Trophoblast cell (in vitro differentiated cells and primary cell): ENCODE results near the gene LURAP1L.

ENCODE experiments used
- DNase-seq, 2 donors: peaks; one replicate each; pipeline ENCODE4 v3.0.0-alpha.2; 2016
- H2AFZ ChIP-seq: 2 replicates; pipeline ENCODE4 v1.6.1; 2013; ENCODE audit warnings: low read length, moderate library complexity, mild to moderate bottlenecking; ENCODE audit not compliant: insufficient read depth, poor library complexity
- H2AK5ac ChIP-seq: 2 replicates; pipeline ENCODE4 v1.6.1; 2013; ENCODE audit warnings: mild to moderate bottlenecking, low read length
- H2BK120ac ChIP-seq: 2 replicates; pipeline ENCODE4 v1.6.1; 2013; ENCODE audit warnings: low read length, mild to moderate bottlenecking, moderate library complexity; ENCODE audit not compliant: insufficient read depth, poor library complexity
- H2BK12ac ChIP-seq: 2 replicates; pipeline ENCODE4 v1.6.1; 2013; ENCODE audit warnings: mild to moderate bottlenecking, low read length, moderate library complexity
- H2BK5ac ChIP-seq: 2 replicates; pipeline ENCODE4 v1.6.1; 2013; ENCODE audit warnings: low read length, low read depth, moderate library complexity, mild to moderate bottlenecking; ENCODE audit not compliant: poor library complexity
- H3K14ac ChIP-seq: 2 replicates; pipeline ENCODE4 v1.6.1; 2013; ENCODE audit warnings: mild to moderate bottlenecking, low read length
- H3K18ac ChIP-seq: 2 replicates; pipeline ENCODE4 v1.6.1; 2013; ENCODE audit warnings: mild to moderate bottlenecking, low read length
- H3K23ac ChIP-seq: 2 replicates; pipeline ENCODE4 v1.6.1; 2013; ENCODE audit warnings: low read length
- H3K27ac ChIP-seq: 2 replicates; pipeline ENCODE4 v1.5.1; 2013; ENCODE audit warnings: low read depth, mild to moderate bottlenecking, inconsistent platforms, low read length, moderate library complexity
- H3K27me3 ChIP-seq: 2 replicates; pipeline ENCODE4 v1.6.1; 2013; ENCODE audit warnings: inconsistent platforms, mild to moderate bottlenecking, low read length, moderate library complexity; ENCODE audit not compliant: insufficient read depth
- H3K36me3 ChIP-seq, 2 experiments: 1 replicate in 1 of 2; 2 replicates in 1 of 2; pipeline ENCODE4 v1.6.1; 2013; ENCODE audit warnings: low read length in 2 of 2, mild to moderate bottlenecking in 2 of 2, moderate library complexity in 1 of 2; ENCODE audit not compliant: insufficient read depth in 2 of 2, control insufficient read depth in 1 of 2
- H3K4ac ChIP-seq: 2 replicates; pipeline ENCODE4 v1.6.1; 2013; ENCODE audit warnings: low read depth, mild to moderate bottlenecking, low read length, moderate library complexity
- H3K4me1 ChIP-seq, 2 experiments: 1 replicate in 1 of 2; 2 replicates in 1 of 2; pipeline ENCODE4 v1.6.1; 2013; ENCODE audit warnings: low read length in 2 of 2, mild to moderate bottlenecking in 2 of 2, moderate library complexity in 1 of 2; ENCODE audit not compliant: insufficient read depth in 2 of 2, control insufficient read depth in 1 of 2
- H3K4me2 ChIP-seq: 2 replicates; pipeline ENCODE4 v1.6.1; 2013; ENCODE audit warnings: inconsistent platforms, mild to moderate bottlenecking, low read length, moderate library complexity
- H3K4me3 ChIP-seq: 2 replicates; pipeline ENCODE4 v1.5.1; 2013; ENCODE audit warnings: mild to moderate bottlenecking, low read depth, low read length, inconsistent platforms
- H3K79me1 ChIP-seq: one replicate; pipeline ENCODE4 v1.6.1; 2013; ENCODE audit warnings: low read length
- H3K79me2 ChIP-seq: 2 replicates; pipeline ENCODE4 v1.6.1; 2013; ENCODE audit warnings: low read length, mild to moderate bottlenecking; ENCODE audit not compliant: control insufficient read depth, insufficient read depth, poor library complexity
- H3K9ac ChIP-seq: 2 replicates; pipeline ENCODE4 v1.6.1; 2013; ENCODE audit warnings: mild to moderate bottlenecking, low read length
- H3K9me3 ChIP-seq: 2 replicates; pipeline ENCODE4 v1.6.1; 2013; ENCODE audit warnings: low read depth, mild to moderate bottlenecking, control low read depth, inconsistent platforms, low read length; ENCODE audit not compliant: insufficient read depth
- H4K12ac ChIP-seq: 2 replicates; pipeline ENCODE4 v1.6.1; 2013; ENCODE audit warnings: low read depth, mild to moderate bottlenecking, low read length, moderate library complexity
- H4K8ac ChIP-seq: 2 replicates; pipeline ENCODE4 v1.6.1; 2013; ENCODE audit warnings: low read depth, mild to moderate bottlenecking, low read length, moderate library complexity
- H4K91ac ChIP-seq: one replicate; pipeline ENCODE4 v1.6.1; 2013; ENCODE audit warnings: low read depth, mild to moderate bottlenecking, low read length, moderate library complexity
- WGBS: extraction: QIAGEN DNeasy Blood & Tissue Kit; methylation state at CpG from one replicate; pipeline ENCODE4 v1.1.7; 2013; ENCODE audit warnings: missing lambda C conversion rate; ENCODE audit not compliant: insufficient read length, insufficient coverage; ENCODE audit errors: extremely low coverage; 5-methylcytosine and 5-hydroxymethylcytosine counted together

LURAP1L gene

DNA sequence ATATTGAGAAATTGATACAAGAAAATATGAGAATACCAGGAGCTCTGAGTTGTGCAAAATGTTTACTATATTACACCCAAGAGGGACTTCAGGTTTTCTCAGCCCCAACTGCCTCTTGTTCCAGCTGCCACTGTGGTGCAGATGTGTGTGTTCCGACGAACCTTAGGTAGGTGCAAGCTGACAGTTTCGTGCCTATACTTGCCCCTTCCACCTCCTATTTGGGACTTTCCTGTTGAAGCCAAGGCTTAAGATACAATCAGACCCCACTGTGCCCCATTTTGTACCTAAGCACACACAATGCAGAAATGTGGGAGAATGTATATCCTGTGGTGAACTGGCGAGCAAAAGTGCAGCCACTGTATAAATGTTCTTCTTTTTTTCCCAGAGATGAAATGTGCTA, 80.2 kb downstream of the LURAP1L start:
- Histone ChIP-seq H3K9me3 (no peaks in the 10 kb centered on the region), H2AFZ (no peak overlapping the region), H3K79me1 (no peaks in the 10 kb centered on the region), H3K23ac (no peak overlapping the region), H3K4ac (no peak overlapping the region), H4K91ac (no peak overlapping the region), H3K4me3 (no peak overlapping the region), H3K36me3 (no peaks in the 10 kb centered on the region), H2BK12ac (no peak overlapping the region), H2BK5ac (no peak overlapping the region), H3K27ac (no peak overlapping the region), H2BK120ac (no peak overlapping the region), H3K14ac (no peak overlapping the region), H3K79me2 (no peaks in the 10 kb centered on the region), H4K12ac (no peak overlapping the region), H3K27me3 (no peaks in the 10 kb centered on the region), H3K4me2 (no peak overlapping the region), H3K9ac (no peak overlapping the region), H4K8ac (no peak overlapping the region), H3K18ac (no peak overlapping the region), H2AK5ac (no peak overlapping the region), H3K4me1 (peaks cover 0 to 5% of the 10 kb centered on the region in 2 experiments)
- no CpG with 5 or more reads among the region's 4 CpGs for WGBS
- no peak for DNase-seq

DNA sequence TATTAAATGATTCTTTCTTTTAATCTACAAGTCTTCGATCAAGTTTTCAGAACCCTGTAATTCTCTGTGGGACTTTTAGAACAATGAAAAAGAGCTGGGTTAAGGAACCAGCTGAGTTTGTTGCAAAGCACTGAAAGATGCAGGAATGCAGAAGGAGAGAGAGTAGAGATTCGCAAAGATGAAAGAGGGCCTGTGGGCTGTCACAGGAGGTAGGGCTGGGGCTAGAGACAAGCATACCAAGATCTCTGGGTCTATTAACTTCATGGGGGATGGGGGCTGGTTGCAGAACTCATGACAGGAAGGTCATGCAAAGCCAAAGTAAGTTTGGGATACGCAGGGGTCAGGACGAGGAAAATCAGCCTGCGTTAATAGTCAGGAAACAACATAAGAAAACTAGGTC, 81.8 kb downstream of the LURAP1L start:
- WGBS, result no CpG with 5 or more reads among the region's 5 CpGs
- no peak overlapping the region for H2BK12ac ChIP-seq
- no peak overlapping the region for H3K23ac ChIP-seq
- H3K18ac ChIP-seq, result no peak overlapping the region
- H2AFZ ChIP-seq, result no peak overlapping the region
- H3K79me2 ChIP-seq, result no peaks in the 10 kb centered on the region
- no peak overlapping the region for H3K27ac ChIP-seq
- H2BK5ac ChIP-seq, result no peak overlapping the region
- no peak overlapping the region for H3K14ac ChIP-seq
- H3K4me1 ChIP-seq, result peaks cover 0 to 5% of the 10 kb centered on the region in 2 experiments
- no peak overlapping the region for H2BK120ac ChIP-seq
- no peaks in the 10 kb centered on the region for H3K27me3 ChIP-seq
- no peaks in the 10 kb centered on the region for H3K79me1 ChIP-seq
- H3K36me3 ChIP-seq, result no peaks in the 10 kb centered on the region
- H4K91ac ChIP-seq, result no peak overlapping the region
- no peak overlapping the region for H4K8ac ChIP-seq
- H4K12ac ChIP-seq, result no peak overlapping the region
- DNase-seq, result no peak
- no peak overlapping the region for H3K9ac ChIP-seq
- H3K9me3 ChIP-seq, result no peaks in the 10 kb centered on the region
- H3K4ac ChIP-seq, result no peak overlapping the region
- no peak overlapping the region for H3K4me3 ChIP-seq
- H2AK5ac ChIP-seq, result no peak overlapping the region
- no peak overlapping the region for H3K4me2 ChIP-seq

DNA sequence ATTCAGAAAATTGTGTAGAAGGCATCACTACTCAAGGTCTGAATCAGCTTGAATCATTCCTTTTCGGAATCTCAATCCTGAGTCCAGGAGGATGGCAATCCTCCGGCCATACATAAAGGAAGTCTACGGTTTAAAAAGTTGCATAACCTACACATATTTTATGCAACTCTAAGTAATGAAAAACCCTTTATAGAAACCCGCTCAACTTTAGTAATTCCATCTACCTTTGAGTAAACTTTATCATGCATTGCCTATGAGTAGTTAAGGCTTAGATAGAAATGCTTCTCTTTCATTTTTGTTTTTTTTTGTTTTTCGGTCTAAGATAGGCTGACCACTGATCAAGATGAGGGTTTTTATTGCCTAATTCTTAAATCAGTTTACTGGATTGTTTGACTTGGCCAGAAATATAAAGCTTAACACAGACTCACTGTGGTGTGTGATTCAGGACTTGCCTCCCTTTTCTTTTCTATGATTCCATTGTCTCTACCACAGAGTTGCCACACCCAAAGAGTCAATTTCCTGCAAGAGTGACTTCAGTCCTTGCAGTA, 85.0 kb downstream of the LURAP1L start:
- H3K36me3 ChIP-seq, result no peaks in the 10 kb centered on the region
- no peaks in the 10 kb centered on the region for H3K9me3 ChIP-seq
- no peak overlapping the region for H3K4ac ChIP-seq
- H3K14ac ChIP-seq, result no peak overlapping the region
- H3K9ac ChIP-seq, result no peak overlapping the region
- no peak overlapping the region for H3K27ac ChIP-seq
- H3K4me2 ChIP-seq, result no peak overlapping the region
- no peak overlapping the region for H2AFZ ChIP-seq
- H4K91ac ChIP-seq, result no peak overlapping the region
- no peak overlapping the region for H2AK5ac ChIP-seq
- no peak overlapping the region for H2BK12ac ChIP-seq
- no peak overlapping the region for H3K18ac ChIP-seq
- no peak overlapping the region for H4K8ac ChIP-seq
- H2BK120ac ChIP-seq, result no peak overlapping the region
- H2BK5ac ChIP-seq, result no peak overlapping the region
- no peak for DNase-seq
- H3K79me1 ChIP-seq, result no peaks in the 10 kb centered on the region
- H3K4me1 ChIP-seq, result peaks cover 0 to 5% of the 10 kb centered on the region in 2 experiments
- no peaks in the 10 kb centered on the region for H3K79me2 ChIP-seq
- no CpG with 5 or more reads among the region's 5 CpGs for WGBS
- H3K27me3 ChIP-seq, result no peaks in the 10 kb centered on the region
- no peak overlapping the region for H3K4me3 ChIP-seq
- no peak overlapping the region for H4K12ac ChIP-seq
- no peak overlapping the region for H3K23ac ChIP-seq

DNA sequence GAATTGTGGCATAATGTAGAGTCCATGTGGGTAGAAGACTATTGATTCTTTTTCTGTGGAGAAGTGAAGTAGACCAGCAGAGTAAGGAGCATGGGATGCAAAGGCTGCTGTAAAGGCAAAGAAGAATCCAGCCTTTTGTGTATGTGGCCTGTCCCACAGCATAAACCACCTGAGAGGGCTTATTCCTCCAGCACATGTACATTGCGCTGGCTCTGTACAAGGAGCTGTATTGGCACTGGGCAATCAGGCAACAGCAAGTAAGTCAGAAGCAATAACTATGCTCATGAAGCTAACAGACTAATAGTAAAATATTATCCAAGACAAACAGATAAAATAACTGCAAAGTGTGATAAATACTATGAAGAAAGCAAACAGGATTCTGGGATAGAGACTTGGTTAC, 86.2 kb downstream of the LURAP1L start:
- Histone ChIP-seq H2BK5ac (no peak overlapping the region), H3K4me1 (peaks cover 0 to 5% of the 10 kb centered on the region in 2 experiments), H3K9me3 (no peaks in the 10 kb centered on the region), H3K9ac (no peak overlapping the region), H3K79me2 (no peaks in the 10 kb centered on the region), H3K4me2 (no peak overlapping the region), H3K27me3 (no peaks in the 10 kb centered on the region), H3K79me1 (no peaks in the 10 kb centered on the region), H3K27ac (no peak overlapping the region), H3K36me3 (no peaks in the 10 kb centered on the region), H3K23ac (no peak overlapping the region), H4K12ac (no peak overlapping the region), H2BK12ac (no peak overlapping the region), H4K91ac (no peak overlapping the region), H3K18ac (no peak overlapping the region), H2AK5ac (no peak overlapping the region), H2AFZ (no peak overlapping the region), H3K4ac (no peak overlapping the region), H2BK120ac (no peak overlapping the region), H4K8ac (no peak overlapping the region), H3K14ac (no peak overlapping the region), H3K4me3 (no peak overlapping the region)
- WGBS, result no CpG with 5 or more reads among the region's 1 CpG
- DNase-seq, result no peak
